Renal pelvis (tissue), 4 donors: Measurements from ENCODE around the gene ATP5PB. TPM values are rescaled to one million over a fixed set of nuclear protein-coding genes. Genes with fewer than 3 reads are reported as not detected.

Experiments used
- DNase-seq: peaks from one replicate; pipeline ENCODE4 v3.0.0-alpha.2; 2013
- polyA plus RNA-seq, 3 donors: library from polyadenylated mRNA; unstranded; fragments of 120-200 nt; gene quantifications; one replicate each; pipeline ENCODE4 v1.2.1, GENCODE V29; 2013; ENCODE audit not compliant: insufficient read length in 3 of 3

ATP5PB gene
- polyA plus RNA-seq, 3 donors: 332 to 399 (median 357) TPM

DNA sequence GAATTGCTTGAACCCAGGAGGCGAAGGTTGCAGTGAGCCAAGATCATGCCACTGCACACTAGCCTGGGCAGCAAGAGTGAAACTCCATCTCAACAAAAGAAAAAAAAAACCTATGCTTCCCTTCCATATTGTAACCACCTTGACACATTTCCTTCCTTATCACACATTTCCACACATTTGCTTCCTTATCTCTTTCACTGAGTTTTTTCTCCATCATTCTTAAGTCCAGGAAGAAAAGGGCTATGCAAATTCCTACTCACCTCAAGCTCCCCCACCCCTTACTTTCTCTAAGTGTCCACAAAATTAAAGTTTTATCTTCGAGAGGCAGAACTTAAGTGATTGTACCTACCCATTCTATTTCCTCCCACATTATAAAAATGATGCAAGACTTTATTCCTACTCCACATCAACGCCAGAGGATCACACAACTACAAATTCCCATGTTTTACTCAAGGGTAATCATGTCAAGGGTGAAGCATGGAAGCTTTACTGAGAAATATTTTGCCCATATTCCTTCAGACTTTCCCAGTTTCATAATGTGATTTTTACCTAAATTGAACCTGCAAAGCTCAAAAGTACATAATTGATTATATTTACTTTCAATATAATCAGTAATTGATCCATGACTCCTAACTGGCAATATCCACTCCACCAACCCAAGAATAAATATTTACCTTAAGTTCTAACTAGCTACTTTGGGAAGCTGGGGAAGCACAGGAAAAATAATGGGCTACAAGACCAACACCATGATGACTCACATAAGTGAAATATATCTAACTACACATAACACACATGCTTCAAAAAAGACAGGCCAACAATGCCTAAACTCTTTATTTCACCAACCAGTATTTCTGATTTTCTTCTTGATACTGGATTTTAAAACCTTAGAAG is 9.6 kb upstream of the ATP5PB start:
- DNase-seq: no peak

GRCh38 chr1:111441573-111442192 is 7.6 kb upstream of the ATP5PB start:
- DNase-seq: no peak

DNA sequence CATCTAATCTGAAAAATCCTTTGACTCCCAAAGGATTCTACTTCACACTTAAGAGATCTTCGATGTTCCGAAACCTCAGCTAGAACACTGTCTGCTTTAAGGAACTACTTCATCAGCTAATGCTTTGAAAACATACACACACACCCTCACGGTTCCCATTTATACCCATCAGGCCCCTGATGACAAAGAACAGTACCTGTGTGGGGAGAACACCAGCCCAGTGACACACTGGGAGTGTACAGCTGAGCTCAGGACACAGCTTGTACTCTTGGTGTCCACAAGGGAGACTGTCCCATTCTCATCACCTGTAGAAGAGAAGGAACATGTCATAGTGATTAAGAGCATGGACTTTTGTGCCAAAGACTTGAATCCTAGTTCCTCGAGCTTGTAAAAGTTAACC is 6.8 kb upstream of the ATP5PB start:
- DNase-seq: no peak

DNA sequence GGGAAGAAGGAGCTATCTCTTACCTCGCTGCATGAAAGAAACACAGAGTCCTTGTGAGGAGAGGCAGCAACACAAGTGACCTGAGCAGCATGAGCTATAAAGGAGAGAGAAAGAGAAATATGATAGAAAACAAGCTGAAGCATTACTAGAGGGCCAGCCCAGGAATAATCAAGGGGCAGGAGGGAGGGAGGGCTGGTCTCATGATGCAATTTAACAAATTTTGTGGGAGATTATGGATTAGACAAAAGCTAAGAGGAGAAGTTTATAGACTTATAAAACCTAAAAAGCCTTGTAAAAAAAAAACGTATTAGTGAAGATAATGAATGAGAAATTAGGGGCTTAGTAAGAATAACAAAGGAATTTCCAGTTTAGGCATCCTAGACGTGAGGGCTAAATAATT is 5.2 kb upstream of the ATP5PB start:
- no peak for DNase-seq

DNA sequence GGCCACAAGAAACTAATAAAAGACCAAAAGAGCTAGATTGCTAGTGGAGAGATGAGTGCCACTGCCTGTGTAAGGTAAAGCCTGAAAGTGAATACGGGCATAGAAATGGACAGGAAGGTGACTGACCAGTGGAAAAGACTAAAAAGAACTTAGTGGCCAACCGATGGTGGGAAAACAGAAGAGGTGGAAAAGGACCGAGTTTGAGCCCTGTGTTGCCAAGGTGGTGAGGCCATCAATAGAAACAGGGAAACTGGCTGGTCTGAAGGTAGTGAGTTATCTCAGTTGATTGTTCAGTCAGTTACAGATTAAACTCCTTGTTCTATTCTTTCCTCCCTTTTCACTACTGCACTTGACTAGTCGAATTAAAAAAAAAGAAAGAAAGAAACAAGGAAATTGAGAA is 2.7 kb upstream of the ATP5PB start:
- no peak for DNase-seq

DNA sequence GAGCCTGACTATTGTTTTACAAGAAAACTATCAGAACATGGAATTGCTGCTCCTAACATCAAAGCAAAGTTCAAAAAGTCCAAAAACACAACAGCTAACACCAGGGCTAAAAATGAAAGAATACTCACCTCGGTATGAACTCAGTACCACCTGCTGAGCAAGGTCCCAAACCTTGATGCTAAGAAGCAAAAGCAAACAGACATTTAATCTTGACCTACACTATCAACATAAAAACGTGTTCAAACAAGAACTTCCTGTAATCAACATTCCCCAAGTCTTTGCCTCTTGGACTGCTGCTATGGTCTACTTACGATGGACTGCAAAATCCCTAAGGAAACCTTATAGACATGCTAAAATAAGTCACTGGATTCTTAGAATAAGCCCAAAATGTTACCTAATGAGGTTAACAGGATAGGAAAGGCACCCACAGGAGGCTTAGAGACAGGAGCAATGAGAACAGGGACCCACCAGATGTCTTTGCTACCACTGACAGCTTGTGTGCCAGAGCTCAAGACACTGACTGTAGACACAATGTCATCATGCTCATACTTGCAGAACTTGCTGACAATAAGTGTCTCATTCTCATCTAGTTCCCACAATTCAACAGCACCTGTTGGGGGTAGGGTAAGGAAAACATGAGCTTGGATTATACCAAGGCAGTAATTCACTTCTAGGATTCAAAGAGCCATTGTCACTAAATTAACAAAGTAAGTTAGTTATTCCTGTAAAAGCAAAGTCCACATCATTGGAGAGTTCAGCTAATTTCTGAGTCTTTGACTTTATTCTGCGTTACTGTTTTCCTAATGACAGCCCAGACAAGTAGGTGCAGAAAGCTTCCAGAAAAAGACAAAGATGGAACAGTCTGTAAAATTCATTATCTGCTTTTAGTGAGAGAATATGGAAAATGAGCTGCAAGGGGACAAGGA is 2.0 kb upstream of the ATP5PB start:
- no peak for DNase-seq

GRCh38 chr1:111448482-111448917 is 764 bp upstream of the ATP5PB start:
- no peak for DNase-seq

DNA sequence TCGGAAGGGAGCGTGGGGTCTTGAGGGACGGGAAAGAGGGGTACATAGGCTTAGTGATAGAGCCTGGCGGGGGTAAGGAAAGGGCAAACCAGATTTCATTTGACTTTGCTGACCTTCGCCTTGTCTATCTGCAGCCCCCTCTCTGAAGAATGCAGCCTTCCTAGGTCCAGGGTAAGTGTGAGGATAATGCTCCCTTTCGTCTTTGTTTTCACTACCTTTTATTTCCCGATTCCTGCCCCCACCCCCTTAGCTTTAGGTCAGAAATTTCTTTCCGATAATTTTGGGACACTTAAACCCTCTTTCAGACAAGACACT is 396 bp downstream of the ATP5PB start:
- no peak for DNase-seq

GRCh38 chr1:111450185-111450584 is 921 bp downstream of the ATP5PB start:
- DNase-seq: no peak

GRCh38 chr1:111452581-111452980 is 3.3 kb downstream of the ATP5PB start:
- no peak for DNase-seq

GRCh38 chr1:111453706-111454105 is 4.4 kb downstream of the ATP5PB start:
- no peak for DNase-seq

DNA sequence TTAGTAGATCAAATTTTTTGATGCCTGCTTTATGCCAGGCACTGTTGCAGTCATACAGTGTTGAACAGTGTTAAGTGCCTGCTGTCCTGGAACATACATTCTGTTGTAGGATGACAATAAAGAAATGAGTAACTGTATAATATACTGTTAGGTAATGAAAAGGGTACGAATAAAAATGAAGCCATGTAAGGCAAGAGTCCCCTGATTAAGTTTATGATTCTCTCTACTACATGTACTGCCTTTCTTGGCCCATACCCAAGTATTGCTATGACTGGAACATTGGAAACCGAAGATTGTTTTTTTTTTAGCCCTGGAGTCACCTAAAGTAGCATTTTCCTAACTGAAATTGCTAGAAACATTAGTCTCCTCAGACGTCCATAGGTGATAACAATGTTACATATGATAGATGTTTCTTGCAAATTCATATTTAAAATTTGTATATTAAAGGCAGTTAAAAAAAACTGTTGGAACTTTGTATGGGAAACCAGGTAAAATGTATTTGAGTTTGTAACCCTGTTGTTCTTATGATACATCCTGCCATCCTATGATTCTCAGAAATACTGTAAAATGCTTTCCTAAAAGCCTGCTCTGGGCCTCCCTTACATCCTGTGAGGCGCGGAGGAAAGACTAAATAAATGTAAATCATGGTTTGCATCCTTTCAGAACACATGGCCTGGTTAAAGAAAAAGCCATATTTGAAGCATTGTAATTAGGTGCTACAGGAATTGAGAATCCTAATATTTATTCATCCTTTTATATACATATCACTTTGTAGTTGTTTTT is 5.8 kb downstream of the ATP5PB start:
- no peak for DNase-seq

DNA sequence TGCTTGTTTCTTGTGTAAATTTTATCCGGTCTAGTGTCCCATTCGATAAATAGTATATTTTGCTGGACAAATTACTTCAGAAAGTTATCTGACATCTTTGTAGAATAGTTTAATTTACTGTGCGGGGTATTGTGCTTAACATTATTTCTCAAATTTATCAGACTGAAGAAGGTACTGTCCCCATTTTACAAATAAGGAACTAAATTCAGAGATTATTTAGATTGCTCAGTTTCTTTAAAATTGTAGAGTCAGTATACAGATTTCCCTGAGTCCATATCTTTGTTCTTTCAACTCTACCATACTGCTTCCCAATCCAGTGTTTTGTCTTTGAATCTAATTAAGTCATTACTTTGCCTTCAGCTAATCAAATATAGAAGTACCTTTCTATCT is 6.4 kb downstream of the ATP5PB start:
- no peak for DNase-seq

DNA sequence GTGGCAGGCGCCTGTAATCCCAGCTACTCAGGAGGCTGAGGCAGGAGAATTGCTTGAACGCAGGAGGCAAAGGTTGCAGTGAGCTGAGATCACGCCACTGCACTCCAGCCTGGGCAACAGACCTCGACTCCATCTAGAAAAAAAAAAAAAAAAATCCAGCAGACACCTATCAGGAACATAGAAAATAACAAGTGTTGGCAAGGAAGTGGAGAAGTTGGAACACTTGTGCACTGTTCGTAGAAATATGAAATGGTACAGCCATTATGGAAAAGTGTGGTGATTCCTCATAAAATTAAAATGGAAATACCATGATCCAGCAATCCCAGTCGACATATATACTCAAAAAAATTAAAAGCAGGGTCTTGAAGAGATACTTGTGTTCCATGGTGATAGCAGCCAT is 12.5 kb downstream of the ATP5PB start:
- DNase-seq: no peak

DNA sequence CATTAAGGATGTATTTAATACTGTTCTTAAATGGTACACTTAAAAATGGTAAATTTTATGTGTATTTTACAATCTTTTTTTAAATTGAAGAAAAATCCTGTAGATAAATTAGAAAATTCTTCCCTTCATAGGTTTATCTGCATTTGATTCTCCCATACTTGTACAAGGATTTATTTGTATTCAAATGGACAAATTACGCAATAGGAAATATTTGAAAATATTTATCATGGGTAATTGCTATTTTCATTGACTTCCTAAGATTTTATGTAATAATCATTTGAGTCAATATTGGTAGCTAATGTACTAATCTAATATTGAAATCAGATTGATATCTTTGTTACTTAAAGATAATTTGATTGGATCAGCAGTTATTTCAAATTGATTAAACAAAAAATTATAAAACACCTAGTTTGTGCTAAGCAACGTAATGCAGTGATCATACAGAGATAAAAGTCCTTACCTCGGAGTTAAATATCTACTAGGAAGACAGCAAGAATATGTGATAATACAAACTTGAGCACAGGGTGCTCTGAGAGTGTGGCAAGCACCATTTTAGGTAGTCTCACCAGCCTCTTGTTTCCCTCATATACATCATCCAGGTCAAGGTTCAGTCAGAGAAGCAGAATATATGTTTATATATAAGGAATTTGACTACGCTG is 13.2 kb downstream of the ATP5PB start:
- DNase-seq: no peak

- no peak for DNase-seq
These were observed 13.9 kb downstream of the ATP5PB start for GRCh38 chr1:111463029-111463683.

GRCh38 chr1:111465754-111466153 is 16.5 kb downstream of the ATP5PB start:
- no peak for DNase-seq

- DNase-seq: no peak
These were observed 17.2 kb downstream of the ATP5PB start for GRCh38 chr1:111466480-111466879.

GRCh38 chr1:111467865-111468716 is 18.8 kb downstream of the ATP5PB start:
- no peak for DNase-seq

- DNase-seq: no peak
These were observed 19.4 kb downstream of the ATP5PB start for GRCh38 chr1:111468717-111469100.
